GM21619 (cell line): ENCODE results near the gene TMEM50A.
"Not testable (repeated sequence)": the region's sequence is repeated elsewhere in the genome, so short reads cannot be mapped to it uniquely, and the experiment has no call there.

Experiments used
- ATAC-seq: cut with Tn5 transposase; IDR thresholded peaks from one replicate; pipeline ENCODE4 v1.9.1; 2021; ENCODE audit not compliant: unreplicated experiment

The TMEM50A gene

DNA sequence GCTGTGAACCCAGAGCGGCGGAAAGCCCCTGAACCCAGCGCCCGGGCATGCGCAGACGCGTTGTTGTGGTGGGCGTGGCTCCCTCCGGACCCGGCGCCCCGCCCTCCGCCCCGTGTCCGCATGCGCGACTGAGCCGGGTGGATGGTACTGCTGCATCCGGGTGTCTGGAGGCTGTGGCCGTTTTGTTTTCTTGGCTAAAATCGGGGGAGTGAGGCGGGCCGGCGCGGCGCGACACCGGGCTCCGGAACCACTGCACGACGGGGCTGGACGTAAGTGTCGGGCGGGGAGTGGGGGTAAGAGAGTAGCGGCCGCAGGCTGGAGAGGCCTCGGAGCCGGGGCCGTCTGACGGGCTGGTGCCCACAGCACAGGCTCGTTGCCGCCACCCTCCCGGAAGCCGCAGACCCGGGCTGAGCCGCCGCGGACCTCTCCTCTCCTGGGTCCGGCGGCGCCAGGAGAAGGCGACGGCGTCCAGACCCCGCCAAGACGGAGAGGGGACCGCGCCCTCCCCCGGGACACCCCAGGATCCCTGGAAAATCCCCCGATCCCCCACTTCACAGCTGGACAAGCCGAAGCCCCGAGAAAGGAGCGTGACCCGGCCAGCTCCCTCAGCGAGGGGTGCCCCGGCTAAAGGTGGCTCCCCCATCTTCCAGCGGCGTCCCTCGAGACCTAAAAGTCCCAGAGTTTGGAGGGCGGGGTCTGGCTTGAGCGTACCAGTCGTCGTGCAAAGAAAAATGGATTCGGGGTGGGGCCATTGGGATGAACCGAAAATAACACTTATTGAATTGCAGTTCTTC, at the start of gene TMEM50A:
Gene TMEM50A, plus strand, starts transcription at position 147 of the 794 bp plus-strand sequence. CDS start 2,153 bp downstream, outside the sequence.
- peak; percentile 58 for ATAC-seq

DNA sequence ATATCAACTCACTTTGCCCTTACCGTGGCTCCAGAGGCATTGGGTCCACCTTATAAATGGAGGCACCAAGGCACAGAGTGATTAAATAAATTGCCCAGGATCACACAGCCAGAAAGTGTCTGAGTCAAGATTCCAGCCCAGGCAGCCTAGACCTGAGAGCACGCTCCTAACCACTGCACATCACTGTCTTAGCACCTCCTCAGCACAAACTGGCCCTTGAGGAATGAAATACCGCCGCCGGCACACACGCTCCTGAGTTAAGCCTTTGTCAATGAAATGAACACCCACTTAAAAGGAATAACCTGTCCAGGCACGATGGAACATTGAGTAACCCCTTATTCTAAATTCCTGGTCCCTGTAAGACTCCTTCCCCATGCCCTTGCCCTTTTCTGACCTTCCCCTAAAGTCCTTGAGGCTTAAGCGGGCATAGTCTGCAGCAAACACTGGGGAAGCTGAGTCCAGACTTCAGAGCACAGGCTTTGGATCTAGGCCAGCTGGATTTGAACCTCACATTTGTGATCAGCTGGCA, 49.5 kb upstream of the TMEM50A start:
- not testable (repeated sequence) for ATAC-seq

DNA sequence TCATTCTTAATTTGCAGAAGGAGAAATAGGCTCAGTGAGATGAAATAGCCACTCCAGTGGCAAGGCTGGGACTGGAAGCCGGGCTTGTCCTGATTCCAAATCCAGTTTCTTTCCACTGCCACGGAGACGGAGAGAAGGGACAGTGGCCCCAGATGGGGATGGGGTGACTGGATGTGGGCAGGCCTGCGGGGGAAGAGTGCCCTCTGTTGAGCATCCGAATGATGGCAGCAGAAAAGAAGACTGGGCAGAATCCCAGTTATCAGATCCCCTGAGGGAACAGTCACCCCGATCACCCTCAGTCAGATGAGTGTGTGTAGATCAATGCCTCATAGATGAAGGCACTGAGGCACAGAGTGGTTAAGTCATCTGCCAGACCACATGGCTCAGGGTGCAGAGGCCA, 48.1 kb upstream of the TMEM50A start:
- ATAC-seq = not testable (repeated sequence)

DNA sequence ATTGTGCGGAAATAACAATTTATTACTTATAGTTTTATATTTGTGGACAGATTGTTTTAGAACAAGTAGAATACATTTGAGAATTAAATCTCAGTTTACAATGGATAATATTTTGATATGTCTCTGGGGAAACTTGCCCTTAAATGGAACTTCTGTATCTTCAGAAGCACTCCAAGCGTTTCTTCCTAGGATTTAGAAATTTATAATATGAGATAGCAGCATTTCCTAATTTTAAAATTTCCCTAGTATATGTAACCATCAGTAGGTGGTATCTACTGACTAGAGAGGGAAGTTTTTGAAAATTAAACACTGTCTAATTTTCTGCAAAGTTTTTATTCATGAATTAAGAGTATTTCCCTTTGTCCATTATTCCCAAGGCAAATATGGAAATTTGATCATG, 44.7 kb upstream of the TMEM50A start:
- not testable (repeated sequence) for ATAC-seq

DNA sequence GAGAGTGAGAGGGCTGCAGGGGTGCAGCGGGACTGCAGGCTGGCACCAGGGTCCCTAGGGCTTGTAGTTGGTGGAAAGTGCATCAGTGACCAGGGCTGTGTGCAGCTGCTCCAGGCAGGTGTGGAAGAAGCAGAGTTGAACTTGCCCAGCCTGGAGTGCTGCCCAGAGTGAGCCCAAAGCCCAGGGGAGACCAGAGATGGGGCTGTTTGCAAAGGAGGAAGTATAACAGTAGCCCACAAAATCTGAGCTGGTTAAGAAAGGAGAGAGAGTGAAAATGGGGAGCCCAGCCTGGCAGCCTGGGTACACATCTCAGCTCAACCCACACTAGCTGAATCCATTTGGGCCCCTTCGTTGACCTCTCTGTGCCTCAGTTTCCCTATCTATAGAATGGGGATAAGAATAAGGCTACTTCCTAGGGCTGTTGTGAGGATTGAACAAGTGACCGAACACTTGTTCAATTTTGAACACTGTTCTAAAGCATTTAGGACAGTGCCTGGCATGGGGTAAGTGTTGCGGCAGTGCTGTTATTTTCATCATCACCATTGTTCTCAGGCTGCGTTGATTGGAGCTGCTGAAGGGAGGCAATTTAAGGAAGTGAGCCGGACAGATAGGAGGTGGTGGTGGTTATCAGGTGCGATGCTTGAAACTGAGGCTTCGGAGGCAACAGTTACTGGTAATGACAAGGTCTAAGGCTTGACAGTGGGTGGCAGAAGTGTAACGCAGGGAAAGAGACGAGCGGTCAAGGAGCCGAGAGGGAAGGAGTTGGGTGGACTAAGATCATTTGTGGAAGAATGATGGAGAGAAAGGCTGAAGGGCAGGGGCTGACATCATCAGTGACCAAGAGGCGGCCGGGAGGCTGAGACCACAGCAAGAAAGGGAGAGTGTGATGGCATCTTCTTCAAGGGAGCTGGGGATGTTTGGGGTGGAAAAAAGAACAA, 43.0 kb upstream of the TMEM50A start:
- ATAC-seq = not testable (repeated sequence)

DNA sequence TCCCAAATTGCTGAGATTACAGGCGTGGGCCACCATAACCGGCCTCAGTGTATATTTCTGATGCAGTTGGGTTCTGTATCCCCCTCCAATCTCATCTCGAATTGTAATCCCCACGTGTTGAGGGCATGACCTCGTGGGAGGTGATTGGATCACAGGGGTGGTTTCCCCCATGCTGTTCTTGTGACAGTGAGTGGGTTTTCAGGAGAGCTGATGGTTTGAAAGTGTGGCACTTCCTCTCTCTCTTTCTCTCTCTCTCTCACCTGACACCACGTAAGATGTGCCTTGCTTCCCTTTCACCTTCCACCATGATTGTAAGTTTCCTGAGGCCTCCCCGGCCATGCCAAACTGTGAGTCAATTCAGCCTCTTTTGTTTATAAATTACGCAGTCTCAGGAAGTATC, 41.6 kb upstream of the TMEM50A start:
- ATAC-seq = not testable (repeated sequence)

DNA sequence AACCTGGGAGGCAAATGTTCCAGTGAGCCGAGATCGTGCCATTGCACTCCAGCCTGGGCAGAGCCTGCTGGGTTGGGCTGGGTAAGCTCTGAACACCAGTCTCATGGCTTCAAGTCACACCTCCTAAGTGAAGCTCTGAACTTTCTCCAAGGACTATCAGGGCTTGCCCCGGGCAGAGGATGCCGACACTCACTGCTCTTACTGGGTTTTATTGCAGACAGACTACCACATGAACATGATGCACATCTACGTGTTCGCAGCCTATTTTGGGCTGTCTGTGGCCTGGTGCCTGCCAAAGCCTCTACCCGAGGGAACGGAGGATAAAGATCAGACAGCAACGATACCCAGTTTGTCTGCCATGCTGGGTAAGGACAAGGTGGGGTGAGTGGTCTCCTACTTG, 37.4 kb upstream of the TMEM50A start:
- not testable (repeated sequence) for ATAC-seq

DNA sequence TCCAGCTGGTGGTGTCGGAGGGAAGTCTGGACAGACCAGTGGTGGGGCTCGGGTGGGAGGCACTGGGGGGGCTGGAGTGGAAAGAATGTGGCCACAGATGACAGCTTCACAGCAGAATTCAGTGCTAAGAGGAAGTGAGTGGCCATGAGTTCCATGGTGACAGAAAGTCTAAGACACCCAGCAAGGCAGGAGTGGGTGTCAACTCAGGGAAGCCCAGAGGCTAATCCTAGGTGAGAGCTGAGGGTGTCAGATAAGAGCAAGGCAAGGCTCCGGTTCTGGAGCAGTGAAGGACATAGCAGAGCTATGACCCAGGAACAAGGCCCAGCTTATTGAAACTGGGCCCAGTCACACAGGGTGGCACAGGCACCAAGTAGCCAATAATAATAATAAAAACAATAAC, 35.8 kb upstream of the TMEM50A start:
- ATAC-seq = not testable (repeated sequence)

DNA sequence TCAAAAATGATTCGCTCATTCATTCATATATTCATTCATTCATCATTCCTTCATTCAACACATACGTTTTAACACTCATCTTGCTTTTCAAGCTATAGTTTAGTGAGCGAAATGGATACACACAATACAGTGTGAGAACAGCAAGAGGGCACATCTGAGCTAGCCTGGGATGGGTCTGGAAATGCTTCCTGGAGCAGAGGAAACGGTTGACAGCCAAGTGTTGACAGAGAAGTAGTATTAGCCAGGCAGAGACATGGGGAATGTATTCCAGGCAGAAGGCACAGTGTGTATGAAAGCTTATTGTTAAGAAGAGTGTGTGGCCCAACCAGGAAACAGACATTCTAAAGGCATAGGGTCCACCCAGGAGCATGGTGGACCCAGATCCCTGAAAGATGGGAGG, 33.2 kb upstream of the TMEM50A start:
- not testable (repeated sequence) for ATAC-seq

DNA sequence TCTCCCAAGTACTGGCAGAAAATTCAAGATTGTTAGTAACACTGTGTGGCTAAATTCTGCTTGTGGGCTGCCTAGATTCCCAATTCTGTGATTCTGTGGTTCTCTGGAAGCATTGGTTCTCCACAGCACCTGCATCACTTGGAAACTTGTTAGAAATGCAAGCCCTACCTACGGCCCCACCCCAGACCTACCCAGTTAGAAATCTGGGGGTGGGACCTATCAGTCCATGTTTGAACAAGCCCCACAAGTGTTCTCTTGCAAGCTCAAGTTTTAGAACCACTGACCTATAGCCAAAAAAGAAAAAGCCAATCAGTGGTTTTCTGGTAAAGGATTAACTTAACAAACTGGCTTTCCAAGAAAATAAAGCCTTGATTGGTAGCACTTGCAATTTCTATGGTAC, 30.0 kb upstream of the TMEM50A start:
- ATAC-seq = not testable (repeated sequence)

DNA sequence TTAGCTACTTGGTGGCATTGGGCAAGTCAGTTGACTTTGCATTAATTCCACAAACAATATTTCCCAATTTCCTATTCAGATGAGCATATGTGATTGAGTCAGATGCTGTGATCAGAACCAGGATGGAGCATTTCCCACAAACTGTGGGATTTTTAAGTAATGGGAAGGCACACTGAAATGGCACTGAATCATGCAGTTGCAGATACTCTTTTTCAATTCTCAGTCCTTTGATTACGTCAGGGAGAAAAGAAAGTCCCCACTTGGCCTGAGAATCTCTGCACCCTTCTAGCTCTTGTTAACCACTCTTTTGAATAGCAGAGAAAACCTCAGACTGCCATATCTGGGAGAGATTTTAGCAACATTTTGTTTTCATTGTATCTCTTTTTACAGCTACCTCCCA, 29.0 kb upstream of the TMEM50A start:
- not testable (repeated sequence) for ATAC-seq

DNA sequence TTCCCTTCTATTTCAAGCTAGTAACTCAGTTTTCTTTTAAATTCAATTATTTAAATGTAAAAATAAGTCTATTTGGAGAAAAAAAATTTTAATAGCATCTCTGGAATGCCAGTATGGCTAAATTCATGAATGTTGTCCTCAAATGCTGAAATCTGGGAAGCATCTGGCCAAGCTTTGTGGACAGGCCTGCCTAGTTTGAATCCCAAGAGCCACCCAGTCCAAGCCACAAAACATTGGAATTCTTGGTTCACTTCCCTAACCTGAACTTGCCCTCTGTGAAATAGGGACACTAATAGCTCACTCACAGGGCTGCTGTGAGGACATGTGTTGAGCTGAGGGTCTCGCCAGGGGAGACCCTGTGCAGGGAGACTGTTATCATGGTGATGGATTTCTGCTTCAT, 28.6 kb upstream of the TMEM50A start:
- ATAC-seq = not testable (repeated sequence)

DNA sequence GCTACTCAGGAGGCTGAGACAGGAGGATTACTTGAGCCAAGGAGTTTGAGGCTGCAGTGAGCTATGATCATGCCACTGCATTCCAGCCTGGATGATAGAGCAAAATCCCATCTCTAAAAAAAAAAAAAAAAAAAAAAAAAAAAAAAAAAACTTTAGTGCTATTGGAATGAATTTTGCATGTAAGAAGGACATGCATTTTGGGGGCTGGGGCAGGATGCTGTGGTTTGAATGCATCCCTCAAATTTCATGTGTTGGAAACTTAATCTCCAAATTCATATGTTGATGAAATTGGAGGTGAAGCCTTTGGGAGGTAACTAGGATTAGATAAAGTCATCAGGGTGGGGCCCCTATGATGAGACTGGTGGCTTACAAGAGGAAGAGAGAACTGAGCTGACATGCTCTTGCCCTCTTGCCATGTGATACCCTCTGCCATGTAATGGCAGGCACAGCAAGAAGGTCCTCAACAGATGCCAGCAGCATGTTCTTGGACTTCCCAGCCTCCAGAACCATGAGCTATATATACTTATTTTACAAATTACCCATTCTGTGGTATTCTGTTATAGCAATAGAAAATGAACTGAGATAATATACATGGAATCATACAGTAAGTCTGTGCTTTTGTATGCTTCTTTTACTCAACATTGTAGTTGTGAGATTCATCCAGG, 25.2 kb upstream of the TMEM50A start:
- not testable (repeated sequence) for ATAC-seq

DNA sequence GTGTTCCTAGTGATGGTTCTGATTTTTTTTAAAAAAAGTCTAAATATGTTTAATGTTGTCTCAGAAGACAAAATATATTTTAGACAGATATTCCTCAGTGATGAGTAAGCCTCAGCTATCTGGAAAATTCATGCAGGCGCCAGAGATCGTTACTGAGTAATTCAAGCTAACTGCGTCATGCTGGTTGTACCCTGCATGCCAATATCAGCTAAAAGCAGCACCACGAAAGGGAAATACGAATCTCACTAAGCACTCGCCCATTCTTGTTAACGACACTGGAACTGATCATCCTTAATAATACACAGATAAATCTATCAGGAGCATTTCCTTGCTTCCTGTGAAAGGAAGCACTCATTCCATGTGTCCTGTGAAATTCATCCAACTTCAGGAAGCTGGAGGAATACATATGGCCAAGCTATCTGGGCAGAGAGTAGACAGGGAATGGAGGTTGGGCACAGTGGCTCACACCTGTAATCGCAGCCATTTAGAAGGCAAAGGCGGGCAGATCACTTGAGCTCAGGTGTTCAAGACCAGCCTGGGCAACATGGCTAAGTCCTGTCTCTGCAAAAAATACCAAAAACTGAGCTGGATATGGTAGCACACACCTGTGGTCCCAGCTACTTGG, 17.7 kb upstream of the TMEM50A start:
- not testable (repeated sequence) for ATAC-seq

DNA sequence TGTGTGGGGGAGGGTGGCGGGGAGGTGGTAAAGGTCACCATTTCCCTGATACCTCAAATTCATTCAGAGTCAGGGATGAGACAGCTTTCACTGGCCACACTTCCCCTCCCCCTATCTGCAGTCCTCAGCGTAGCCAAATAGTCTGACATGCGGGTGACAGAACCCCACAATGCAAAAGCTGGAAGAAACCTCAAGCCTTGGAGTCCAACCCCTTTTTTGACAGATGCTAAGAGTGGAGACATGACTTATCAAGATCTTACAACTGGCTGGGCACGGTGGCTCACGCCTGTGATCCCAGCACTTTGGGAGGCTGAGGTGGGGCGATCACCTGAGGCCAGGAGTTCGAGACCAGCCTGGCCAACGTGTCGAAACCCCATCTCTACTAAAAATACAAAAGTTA, 16.0 kb upstream of the TMEM50A start:
- not testable (repeated sequence) for ATAC-seq

DNA sequence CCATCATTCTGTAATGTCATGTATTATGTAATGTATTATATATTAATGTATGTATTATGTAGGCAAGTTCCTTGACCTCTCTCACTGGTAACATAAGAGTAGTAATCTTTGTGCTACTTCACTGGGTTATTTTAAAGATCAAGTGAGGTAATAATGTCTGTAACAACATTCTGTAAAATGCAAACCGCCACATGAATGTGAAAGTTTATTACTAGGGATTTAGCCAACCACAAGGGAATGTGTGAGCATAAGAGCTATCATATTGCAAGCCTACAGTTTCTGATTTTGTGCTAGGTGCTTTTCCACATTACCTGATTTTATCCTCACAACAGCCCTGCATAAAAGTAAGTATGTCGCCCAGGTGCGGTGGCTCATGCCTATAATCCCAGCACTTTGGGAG, 13.7 kb upstream of the TMEM50A start:
- not testable (repeated sequence) for ATAC-seq

DNA sequence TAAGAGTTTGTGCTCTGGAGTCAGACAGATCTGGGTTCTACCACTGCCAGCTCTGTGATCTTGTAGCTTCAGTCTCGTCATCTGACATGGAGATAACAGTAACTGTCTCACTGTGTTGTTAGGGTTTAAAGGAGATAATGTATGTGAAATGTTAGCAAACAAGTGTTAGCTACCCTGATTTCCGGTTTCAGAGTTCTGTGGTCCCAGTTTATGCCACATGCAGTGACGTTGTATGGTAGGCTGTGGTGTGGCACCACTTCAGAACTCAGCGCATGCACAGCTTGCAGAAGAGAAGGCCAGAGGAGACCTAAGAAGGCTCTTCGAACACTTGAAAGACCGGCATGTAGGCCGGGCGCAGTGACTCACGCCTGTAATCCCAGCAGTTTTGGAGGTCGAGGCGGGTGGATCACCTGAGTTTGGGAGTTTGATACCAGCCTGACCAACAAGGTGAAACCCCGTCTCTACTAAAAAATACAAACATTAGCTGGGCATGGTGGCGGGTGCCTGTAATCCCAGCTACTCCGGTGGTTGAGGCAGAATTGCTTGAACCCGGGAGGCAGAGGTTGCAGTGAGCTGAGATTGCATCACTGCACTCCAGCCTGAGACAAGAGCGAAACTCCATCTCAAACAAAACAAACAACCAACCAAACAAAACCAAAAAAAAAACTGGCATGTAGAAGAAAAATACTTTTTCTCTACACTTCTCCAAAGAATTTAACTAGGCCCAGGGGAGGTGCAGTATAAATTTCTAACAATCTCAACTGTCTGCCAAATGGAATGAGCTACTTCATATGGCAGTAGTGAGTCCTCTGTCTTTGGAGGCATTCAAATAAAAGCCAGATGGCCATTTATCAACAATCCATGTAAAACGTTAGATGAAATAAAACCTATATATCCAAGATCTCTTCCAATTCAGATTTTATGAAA, 10.0 kb upstream of the TMEM50A start:
- not testable (repeated sequence) for ATAC-seq

DNA sequence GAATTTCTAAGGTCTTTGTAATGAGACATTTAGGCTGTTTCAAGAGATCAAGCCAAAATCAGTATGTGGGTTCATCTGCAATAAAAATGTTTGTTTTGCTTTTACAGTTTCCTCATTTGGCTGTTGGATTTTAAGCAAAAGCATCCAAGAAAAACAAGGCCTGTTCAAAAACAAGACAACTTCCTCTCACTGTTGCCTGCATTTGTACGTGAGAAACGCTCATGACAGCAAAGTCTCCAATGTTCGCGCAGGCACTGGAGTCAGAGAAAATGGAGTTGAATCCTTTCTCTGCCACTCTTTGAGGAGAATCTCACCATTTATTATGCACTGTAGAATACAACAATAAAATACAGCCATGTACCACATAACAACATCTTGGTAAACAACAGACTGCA, 9.3 kb upstream of the TMEM50A start:
- ATAC-seq = not testable (repeated sequence)

DNA sequence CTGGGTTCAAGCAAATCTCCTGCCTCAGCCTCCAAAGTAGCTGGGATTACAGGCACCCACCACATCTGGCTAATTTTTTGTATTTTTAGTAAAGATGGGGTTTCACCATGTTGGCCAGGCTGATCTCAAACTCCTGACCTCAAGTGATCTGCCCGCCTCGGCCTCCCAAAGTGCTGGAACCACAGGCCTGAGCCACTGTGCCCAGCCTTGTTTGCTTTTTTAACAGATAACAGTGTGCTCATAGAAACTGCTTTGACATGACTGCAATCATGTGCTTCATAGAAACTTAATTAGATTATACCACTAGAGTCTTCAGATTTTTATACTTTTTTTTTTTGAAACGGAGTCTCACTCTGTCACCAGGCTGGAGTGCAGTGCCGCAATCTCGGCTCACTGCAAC, 8.8 kb upstream of the TMEM50A start:
- ATAC-seq = not testable (repeated sequence)
